ENCODE measurements around the gene PRUNE2. TPM values are rescaled to one million over a fixed set of nuclear protein-coding genes. Genes with fewer than 3 reads are reported as not detected.

The PRUNE2 gene
- total RNA-seq, 1 donor from 2014 or later = 8.7 TPM

DNA sequence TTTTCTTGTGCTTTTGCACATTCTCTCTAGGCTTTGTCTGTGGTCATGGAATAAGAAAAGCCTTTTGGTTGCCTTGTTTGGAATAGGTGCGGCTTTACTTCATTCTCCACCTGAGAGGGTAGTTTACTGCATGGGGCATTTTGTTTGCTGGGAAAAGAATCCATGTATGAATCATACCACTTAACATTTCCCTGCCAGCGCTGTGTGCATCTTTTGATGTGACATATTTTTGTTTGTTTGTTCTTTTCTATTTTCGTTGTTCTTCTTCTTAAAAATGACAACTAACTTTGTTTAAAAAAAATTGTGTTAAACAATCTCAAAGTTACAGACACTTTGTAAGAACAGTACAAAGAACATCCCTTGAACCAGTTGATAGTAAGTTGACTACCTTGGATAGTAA lies 333.8 kb downstream of the PRUNE2 start:
- FAIRE-seq (peak; percentile 20), DNase-seq (ENCODE audit: low read depth) (no peak)
- Histone ChIP-seq H3K36me3 (ENCODE audit: insufficient read depth, low read length) (no peaks in the 10 kb centered on the region), H3K4me1 (ENCODE audit: insufficient read depth, low read length) (peaks cover 16% of the 10 kb centered on the region), H3K4me2 (ENCODE audit: low read length) (peak overlapping the region; percentile 76), H3K4me3 (ENCODE audit: insufficient read depth, low read depth, low read length) (no peak overlapping the region), H3K27me3 (ENCODE audit: insufficient read depth, low read length) (no peaks in the 10 kb centered on the region), H3K79me2 (ENCODE audit: insufficient read depth, low read length) (no peaks in the 10 kb centered on the region), H4K20me1 (ENCODE audit: insufficient read depth, low read length) (no peaks in the 10 kb centered on the region), H3K9ac (ENCODE audit: low read length) (peak overlapping the region; percentile 63), H3K27ac (ENCODE audit: low read depth, low read length) (no peak overlapping the region), H3K9me3 (ENCODE audit: insufficient read depth, low read depth, low read length) (peaks cover 6% of the 10 kb centered on the region), H2AFZ (ENCODE audit: low read depth, low read length) (no peak overlapping the region)
- peaks cover 8% of the 10 kb centered on the region for H3K9me3 Mint-ChIP-seq (ENCODE audit: unreplicated experiment)
- H3K27ac Mint-ChIP-seq (ENCODE audit: unreplicated experiment) = no peak overlapping the region
- no peak overlapping the region for H3K4me3 Mint-ChIP-seq (ENCODE audit: unreplicated experiment)
- no peaks in the 10 kb centered on the region for H3K27me3 Mint-ChIP-seq (ENCODE audit: low read depth, unreplicated experiment)
- TF ChIP-seq, protein P1, sequence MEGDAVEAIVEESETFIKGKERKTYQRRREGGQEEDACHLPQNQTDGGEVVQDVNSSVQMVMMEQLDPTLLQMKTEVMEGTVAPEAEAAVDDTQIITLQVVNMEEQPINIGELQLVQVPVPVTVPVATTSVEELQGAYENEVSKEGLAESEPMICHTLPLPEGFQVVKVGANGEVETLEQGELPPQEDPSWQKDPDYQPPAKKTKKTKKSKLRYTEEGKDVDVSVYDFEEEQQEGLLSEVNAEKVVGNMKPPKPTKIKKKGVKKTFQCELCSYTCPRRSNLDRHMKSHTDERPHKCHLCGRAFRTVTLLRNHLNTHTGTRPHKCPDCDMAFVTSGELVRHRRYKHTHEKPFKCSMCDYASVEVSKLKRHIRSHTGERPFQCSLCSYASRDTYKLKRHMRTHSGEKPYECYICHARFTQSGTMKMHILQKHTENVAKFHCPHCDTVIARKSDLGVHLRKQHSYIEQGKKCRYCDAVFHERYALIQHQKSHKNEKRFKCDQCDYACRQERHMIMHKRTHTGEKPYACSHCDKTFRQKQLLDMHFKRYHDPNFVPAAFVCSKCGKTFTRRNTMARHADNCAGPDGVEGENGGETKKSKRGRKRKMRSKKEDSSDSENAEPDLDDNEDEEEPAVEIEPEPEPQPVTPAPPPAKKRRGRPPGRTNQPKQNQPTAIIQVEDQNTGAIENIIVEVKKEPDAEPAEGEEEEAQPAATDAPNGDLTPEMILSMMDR (IDR thresholded peaks at IDR 0.05; ENCODE audit: insufficient read depth, low read depth, low read length) = no peak
- no peak for TF ChIP-seq EZH2 (IDR thresholded peaks at IDR 0.05; ENCODE audit: insufficient read depth, low read length)
- H3K36me3 Mint-ChIP-seq (ENCODE audit: low read depth, unreplicated experiment) = no peaks in the 10 kb centered on the region
- peaks cover 20% of the 10 kb centered on the region for H3K4me1 Mint-ChIP-seq (ENCODE audit: low read depth, unreplicated experiment)

DNA sequence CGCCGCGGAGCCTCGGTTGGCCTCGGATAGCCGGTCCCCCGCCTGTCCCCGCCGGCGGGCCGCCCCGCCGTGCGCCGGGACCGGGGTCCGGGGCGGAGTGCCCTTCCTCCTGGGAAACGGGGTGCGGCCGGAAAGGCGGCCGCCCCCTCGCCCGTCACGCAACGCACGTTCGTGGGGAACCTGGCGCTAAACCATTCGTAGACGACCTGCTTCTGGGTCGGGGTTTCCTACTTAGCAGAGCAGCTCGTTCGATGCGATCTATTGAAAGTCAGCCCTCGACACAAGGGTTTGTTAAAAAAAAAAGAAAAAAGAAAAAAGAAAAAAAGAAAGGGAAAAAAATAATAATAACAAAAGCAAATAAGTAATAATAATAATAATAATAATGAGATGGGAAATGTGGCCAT lies 334.2 kb downstream of the PRUNE2 start:
- Mint-ChIP-seq H3K27ac (ENCODE audit: unreplicated experiment) (no peak overlapping the region), H3K4me3 (ENCODE audit: unreplicated experiment) (no peak overlapping the region), H3K4me1 (ENCODE audit: low read depth, unreplicated experiment) (peaks cover 19% of the 10 kb centered on the region), H3K9me3 (ENCODE audit: unreplicated experiment) (peaks cover 8% of the 10 kb centered on the region), H3K27me3 (ENCODE audit: low read depth, unreplicated experiment) (no peaks in the 10 kb centered on the region), H3K36me3 (ENCODE audit: low read depth, unreplicated experiment) (no peaks in the 10 kb centered on the region)
- H3K4me1 ChIP-seq (ENCODE audit: insufficient read depth, low read length) = peaks cover 15% of the 10 kb centered on the region
- H3K4me2 ChIP-seq (ENCODE audit: low read length) = peak overlapping the region; percentile 76
- H3K4me3 ChIP-seq (ENCODE audit: insufficient read depth, low read depth, low read length) = peak overlapping the region; percentile 55
- H3K36me3 ChIP-seq (ENCODE audit: insufficient read depth, low read length) = no peaks in the 10 kb centered on the region
- peaks cover 6% of the 10 kb centered on the region for H3K9me3 ChIP-seq (ENCODE audit: insufficient read depth, low read depth, low read length)
- FAIRE-seq = no peak
- TF ChIP-seq EZH2 (IDR thresholded peaks at IDR 0.05; ENCODE audit: insufficient read depth, low read length) = no peak
- TF ChIP-seq, protein P1 (IDR thresholded peaks at IDR 0.05; ENCODE audit: insufficient read depth, low read depth, low read length) = no peak
- DNase-seq (ENCODE audit: low read depth) = no peak
- no peaks in the 10 kb centered on the region for H4K20me1 ChIP-seq (ENCODE audit: insufficient read depth, low read length)
- no peaks in the 10 kb centered on the region for H3K79me2 ChIP-seq (ENCODE audit: insufficient read depth, low read length)
- peak overlapping the region; percentile 63 for H3K9ac ChIP-seq (ENCODE audit: low read length)
- H2AFZ ChIP-seq (ENCODE audit: low read depth, low read length) = no peak overlapping the region
- H3K27me3 ChIP-seq (ENCODE audit: insufficient read depth, low read length) = no peaks in the 10 kb centered on the region
- no peak overlapping the region for H3K27ac ChIP-seq (ENCODE audit: low read depth, low read length)

DNA sequence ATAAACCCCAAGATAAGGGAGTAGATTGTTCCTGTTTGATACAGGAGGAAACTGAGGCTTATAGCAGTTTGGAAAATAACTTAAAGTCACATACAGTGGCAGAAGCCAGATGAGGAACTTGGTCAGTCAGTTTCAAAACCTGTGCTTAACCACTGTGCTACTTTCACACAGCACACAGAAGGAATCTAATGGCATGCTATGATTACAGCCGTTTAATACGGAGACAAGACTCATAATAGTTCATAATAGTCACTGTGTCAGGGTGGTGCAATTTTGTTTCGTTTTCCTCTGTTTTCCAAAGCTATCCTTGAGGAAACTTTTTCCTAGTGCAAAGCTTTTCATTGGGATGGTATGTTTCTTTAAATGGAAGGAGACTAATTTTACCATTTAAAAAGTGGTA lies 334.6 kb downstream of the PRUNE2 start:
- peak overlapping the region; percentile 76 for H3K4me2 ChIP-seq (ENCODE audit: low read length)
- peak overlapping the region; percentile 63 for H3K9ac ChIP-seq (ENCODE audit: low read length)
- no peak for DNase-seq (ENCODE audit: low read depth)
- H2AFZ ChIP-seq (ENCODE audit: low read depth, low read length) = peak overlapping the region; percentile 76
- no peaks in the 10 kb centered on the region for H3K27me3 ChIP-seq (ENCODE audit: insufficient read depth, low read length)
- H4K20me1 ChIP-seq (ENCODE audit: insufficient read depth, low read length) = no peaks in the 10 kb centered on the region
- H3K36me3 ChIP-seq (ENCODE audit: insufficient read depth, low read length) = no peaks in the 10 kb centered on the region
- H3K27ac ChIP-seq (ENCODE audit: low read depth, low read length) = no peak overlapping the region
- peaks cover 6% of the 10 kb centered on the region for H3K9me3 ChIP-seq (ENCODE audit: insufficient read depth, low read depth, low read length)
- FAIRE-seq = no peak
- peaks cover 15% of the 10 kb centered on the region for H3K4me1 Mint-ChIP-seq (ENCODE audit: low read depth, unreplicated experiment)
- H3K27me3 Mint-ChIP-seq (ENCODE audit: low read depth, unreplicated experiment) = no peaks in the 10 kb centered on the region
- H3K4me3 Mint-ChIP-seq (ENCODE audit: unreplicated experiment) = no peak overlapping the region
- H3K4me1 ChIP-seq (ENCODE audit: insufficient read depth, low read length) = peaks cover 11% of the 10 kb centered on the region
- H3K36me3 Mint-ChIP-seq (ENCODE audit: low read depth, unreplicated experiment) = no peaks in the 10 kb centered on the region
- peak overlapping the region; percentile 55 for H3K4me3 ChIP-seq (ENCODE audit: insufficient read depth, low read depth, low read length)
- no peak for TF ChIP-seq EZH2 (IDR thresholded peaks at IDR 0.05; ENCODE audit: insufficient read depth, low read length)
- TF ChIP-seq, protein P1 (IDR thresholded peaks at IDR 0.05; ENCODE audit: insufficient read depth, low read depth, low read length) = no peak
- H3K27ac Mint-ChIP-seq (ENCODE audit: unreplicated experiment) = no peak overlapping the region
- peaks cover 8% of the 10 kb centered on the region for H3K9me3 Mint-ChIP-seq (ENCODE audit: unreplicated experiment)
- no peaks in the 10 kb centered on the region for H3K79me2 ChIP-seq (ENCODE audit: insufficient read depth, low read length)
